BLaER1 treated with 17β-estradiol and CSF1 and Interleukin-3, amounts not matched to agents 10 nM and 100 nM (cell line): ENCODE measurements around the gene GNB1.

Experiments used
- H3K27ac ChIP-seq, 11 experiments: shearing (Covaris generic); formaldehyde crosslinking; 2 replicates each; pipeline ENCODE4 v1.8.1; 2022
- H3K27me3 ChIP-seq, 11 experiments: shearing (Covaris generic); formaldehyde crosslinking; 2 replicates each; pipeline ENCODE4 v1.8.1; 2022
- H3K36me3 ChIP-seq, 11 experiments: shearing (Covaris generic); formaldehyde crosslinking; 2 replicates each; pipeline ENCODE4 v1.8.1; 2022
- H3K4me1 ChIP-seq, 10 experiments: shearing (Covaris generic); formaldehyde crosslinking; 2 replicates each; pipeline ENCODE4 v1.8.1; 2022
- H3K4me2 ChIP-seq, 11 experiments: shearing (Covaris generic); formaldehyde crosslinking; 2 replicates each; pipeline ENCODE4 v1.8.1; 2022
- H3K4me3 ChIP-seq, 10 experiments: shearing (Covaris generic); formaldehyde crosslinking; 2 replicates each; pipeline ENCODE4 v1.8.1; 2022
- H3K9ac ChIP-seq, 11 experiments: shearing (Covaris generic); formaldehyde crosslinking; 2 replicates each; pipeline ENCODE4 v1.8.1; 2022
- H3K9me3 ChIP-seq, 11 experiments: shearing (Covaris generic); formaldehyde crosslinking; replicated peaks in 1 of 11; 2 replicates each; pipeline ENCODE4 v1.8.1; 2022
- H4K20me1 ChIP-seq, 11 experiments: shearing (Covaris generic); formaldehyde crosslinking; 2 replicates each; pipeline ENCODE4 v1.8.1; 2022
- Cebpa-rat ChIP-seq, 11 experiments: shearing (Covaris generic); IDR thresholded peaks; 2 replicates each; pipeline ENCODE4 v1.8.1; 2022

Gene GNB1

GRCh38 chr1:1759456-1760344, 131.2 kb downstream of the GNB1 start:
- Histone ChIP-seq H3K27ac (peak overlapping the region in 10 of 11 experiments; percentile 20 to 63 (median 54); a peak in 19 of 22 replicates), H4K20me1 (peaks cover 73 to 100% (median 96%) of the 10 kb centered on the region in 11 experiments), H3K9ac (peak overlapping the region in 10 of 11 experiments; percentile 30 to 65 (median 45); a peak in 17 of 22 replicates), H3K9me3 (no peaks in the 10 kb centered on the region), H3K4me1 (peaks cover 32 to 59% (median 50%) of the 10 kb centered on the region in 10 experiments), H3K27me3 (no peaks in the 10 kb centered on the region), H3K4me2 (peak overlapping the region; percentile 39 to 75 (median 67)), H3K4me3 (no peak overlapping the region), H3K36me3 (peaks cover 97 to 100% (median 99%) of the 10 kb centered on the region in 11 experiments)
- no peak for TF ChIP-seq Cebpa-rat (IDR thresholded peaks at IDR 0.05)

- Histone ChIP-seq H3K4me3 (no peak overlapping the region), H3K4me1 (peaks cover 32 to 50% (median 41%) of the 10 kb centered on the region in 10 experiments), H3K27me3 (no peaks in the 10 kb centered on the region), H3K9ac (peak overlapping the region in 10 of 11 experiments; percentile 11 to 59 (median 41); a peak in 13 of 22 replicates), H3K36me3 (peaks cover 97 to 100% (median 99%) of the 10 kb centered on the region in 11 experiments), H3K9me3 (no peaks in the 10 kb centered on the region), H3K4me2 (peak overlapping the region; percentile 39 to 75 (median 67); a peak in 18 of 22 replicates), H3K27ac (peak overlapping the region in 9 of 11 experiments; percentile 37 to 63 (median 55); a peak in 16 of 22 replicates), H4K20me1 (peaks cover 65 to 100% (median 91%) of the 10 kb centered on the region in 11 experiments)
- no peak for TF ChIP-seq Cebpa-rat (IDR thresholded peaks at IDR 0.05)
Observed at GRCh38 chr1:1758692-1759455, 132.0 kb downstream of the GNB1 start.

- no peaks in the 10 kb centered on the region for H3K27me3 ChIP-seq
- H4K20me1 ChIP-seq = peaks cover 60 to 100% (median 91%) of the 10 kb centered on the region in 11 experiments
- peaks cover 31 to 43% (median 38%) of the 10 kb centered on the region in 10 experiments for H3K4me1 ChIP-seq
- H3K9ac ChIP-seq = peak overlapping the region in 5 of 11 experiments; percentile 19 to 41 (median 35); a peak in 3 of 22 replicates
- 0 out of 22 replicates have a peak overlapping the region, but pooled peaks of 1 of the 11 experiments have one; percentile 54 for H3K4me2 ChIP-seq
- no peak overlapping the region for H3K4me3 ChIP-seq
- H3K27ac ChIP-seq = peak overlapping the region in 8 of 11 experiments; percentile 8 to 63 (median 38); a peak in 8 of 22 replicates
- no peaks in the 10 kb centered on the region for H3K9me3 ChIP-seq
- TF ChIP-seq Cebpa-rat (IDR thresholded peaks at IDR 0.05) = no peak
- peaks cover 97 to 100% (median 99%) of the 10 kb centered on the region in 11 experiments for H3K36me3 ChIP-seq
Observed at GRCh38 chr1:1758059-1758621, 132.7 kb downstream of the GNB1 start.

DNA sequence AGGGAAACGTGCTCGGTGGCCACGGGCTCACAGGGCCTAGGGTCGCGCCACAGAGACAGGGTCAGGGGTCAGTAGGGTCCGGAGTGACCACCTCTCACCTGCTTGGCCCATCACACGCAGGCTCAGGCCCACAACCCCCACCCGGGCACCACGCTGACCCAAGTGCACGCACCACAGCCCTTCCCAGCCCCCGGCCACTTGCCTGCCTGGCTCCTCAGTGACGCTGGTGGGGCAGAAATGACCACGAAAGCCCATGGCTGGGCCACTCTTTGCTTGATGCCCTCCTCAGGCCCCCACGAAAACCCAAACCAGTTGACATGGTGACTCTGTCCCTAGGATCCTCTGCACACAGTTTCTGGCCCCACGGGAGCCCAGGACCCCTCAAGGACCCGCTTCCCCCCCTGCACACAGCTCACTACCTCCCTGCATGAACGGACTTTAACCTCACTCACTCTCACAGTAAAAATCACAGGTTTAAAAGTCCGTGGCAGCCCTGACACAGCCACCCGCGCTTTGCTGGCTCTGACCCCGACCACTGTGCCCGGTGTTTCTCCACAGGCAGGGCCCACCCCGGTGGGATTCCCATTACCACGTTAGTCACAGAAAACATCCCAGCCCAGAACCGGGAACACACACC, 133.3 kb downstream of the GNB1 start:
- Histone ChIP-seq H3K4me2 (no peak overlapping the region), H3K9ac (peak overlapping the region in 3 of 11 experiments; percentile 19 to 41 (median 35); a peak in 1 of 22 replicates)
- no peak for TF ChIP-seq Cebpa-rat (IDR thresholded peaks at IDR 0.05)

GRCh38 chr1:1756661-1757421, 134.0 kb downstream of the GNB1 start:
- no peak overlapping the region for H3K27ac ChIP-seq

More for the DNA sequence above, 133.3 kb downstream of the GNB1 start:
- H3K36me3 ChIP-seq = peaks cover 97 to 100% (median 99%) of the 10 kb centered on the region in 11 experiments
- no peak overlapping the region for H3K4me3 ChIP-seq
- peaks cover 31 to 42% (median 37%) of the 10 kb centered on the region in 10 experiments for H3K4me1 ChIP-seq
- peaks cover 54 to 100% (median 91%) of the 10 kb centered on the region in 11 experiments for H4K20me1 ChIP-seq
- H3K27me3 ChIP-seq = no peaks in the 10 kb centered on the region
- H3K27ac ChIP-seq = peak overlapping the region in 6 of 11 experiments; percentile 13 to 63 (median 38); a peak in 6 of 22 replicates
- no peaks in the 10 kb centered on the region for H3K9me3 ChIP-seq

GRCh38 chr1:1755852-1756251, 135.0 kb downstream of the GNB1 start:
- TF ChIP-seq Cebpa-rat (IDR thresholded peaks at IDR 0.05) = no peak
- no peak overlapping the region for H3K4me3 ChIP-seq
- peaks cover 86 to 89% (median 88%) of the 10 kb centered on the region in 11 experiments for H3K36me3 ChIP-seq
- no peak overlapping the region for H3K9ac ChIP-seq
- no peaks in the 10 kb centered on the region for H3K27me3 ChIP-seq
- no peak overlapping the region for H3K4me2 ChIP-seq
- peaks cover 37 to 89% (median 80%) of the 10 kb centered on the region in 11 experiments for H4K20me1 ChIP-seq
- no peaks in the 10 kb centered on the region for H3K9me3 ChIP-seq
- H3K27ac ChIP-seq = no peak overlapping the region
- H3K4me1 ChIP-seq = peaks cover 23 to 30% (median 26%) of the 10 kb centered on the region in 10 experiments

More at GRCh38 chr1:1756661-1757421, 134.0 kb downstream of the GNB1 start:
- Histone ChIP-seq H3K4me1 (peaks cover 31 to 40% (median 34%) of the 10 kb centered on the region in 10 experiments), H4K20me1 (peaks cover 47 to 99% (median 90%) of the 10 kb centered on the region in 11 experiments), H3K4me2 (no peak overlapping the region), H3K27me3 (no peaks in the 10 kb centered on the region), H3K4me3 (no peak overlapping the region), H3K36me3 (peaks cover 96 to 99% (median 98%) of the 10 kb centered on the region in 11 experiments), H3K9ac (no peak overlapping the region), H3K9me3 (no peaks in the 10 kb centered on the region)
- TF ChIP-seq Cebpa-rat (IDR thresholded peaks at IDR 0.05) = no peak

GRCh38 chr1:1755426-1755825, 135.5 kb downstream of the GNB1 start:
- no peak for TF ChIP-seq Cebpa-rat (IDR thresholded peaks at IDR 0.05)
- Histone ChIP-seq H3K4me2 (no peak overlapping the region), H3K27ac (no peak overlapping the region), H3K27me3 (no peaks in the 10 kb centered on the region), H3K4me3 (no peak overlapping the region), H3K36me3 (peaks cover 82 to 85% (median 84%) of the 10 kb centered on the region in 11 experiments), H3K4me1 (peaks cover 19 to 26% (median 22%) of the 10 kb centered on the region in 10 experiments), H4K20me1 (peaks cover 32 to 85% (median 76%) of the 10 kb centered on the region in 11 experiments), H3K9me3 (no peaks in the 10 kb centered on the region), H3K9ac (no peak overlapping the region)
